Naive B cell (primary cell): ENCODE data around the gene RNF19B. TPM values are rescaled to one million over a fixed set of nuclear protein-coding genes. Genes with fewer than 3 reads are reported as not detected.
A peak's percentile ranks its signal among the peaks of the same experiment; 100 is the strongest.
"Not testable (repeated sequence)": the region's sequence is repeated elsewhere in the genome, so short reads cannot be mapped to it uniquely, and the experiment has no call there.

Source experiments
- ATAC-seq, 2 donors: fragments of 150-1000 bp; cut with Tn5 transposase; 2 replicates each; pipeline ENCODE4 v1.10.0; 2021; ENCODE audit warnings: low read depth in 2 of 2, mild to moderate bottlenecking in 2 of 2, moderate library complexity in 2 of 2
- DNase-seq: peaks from one replicate; pipeline ENCODE4 v3.0.0; 2022
- H3K27ac Mint-ChIP-seq, 6 donors: one replicate each; pipeline ENCODE4 v1.8.0; 2020 to 2022; ENCODE audit warnings: mild to moderate bottlenecking in 6 of 6, mixed read lengths in 6 of 6, moderate library complexity in 5 of 6, inconsistent platforms in 2 of 6
- H3K27me3 Mint-ChIP-seq, 3 donors: one replicate each; pipeline ENCODE4 v1.8.0; 2021 to 2022; ENCODE audit warnings: mixed read lengths in 3 of 3, mild to moderate bottlenecking in 1 of 3
- H3K36me3 Mint-ChIP-seq, 2 donors: one replicate each; pipeline ENCODE4 v1.8.0; 2020 to 2022; ENCODE audit warnings: mixed read lengths in 2 of 2, inconsistent platforms in 1 of 2, mild to moderate bottlenecking in 1 of 2
- H3K4me1 Mint-ChIP-seq, 3 donors: one replicate each; pipeline ENCODE4 v1.8.0; 2020 to 2022; ENCODE audit warnings: mixed read lengths in 3 of 3, inconsistent platforms in 1 of 3, mild to moderate bottlenecking in 1 of 3, moderate library complexity in 1 of 3
- H3K4me3 Mint-ChIP-seq, 8 donors: one replicate each; pipeline ENCODE4 v1.8.0; 2020 to 2022; ENCODE audit warnings: mild to moderate bottlenecking in 8 of 8, mixed read lengths in 8 of 8, moderate library complexity in 8 of 8, inconsistent platforms in 2 of 8
- H3K9me3 Mint-ChIP-seq, 7 donors: one replicate each; pipeline ENCODE4 v1.8.0; 2020 to 2022; ENCODE audit warnings: mixed read lengths in 7 of 7, mild to moderate bottlenecking in 5 of 7, inconsistent platforms in 2 of 7, moderate library complexity in 1 of 7
- polyA plus RNA-seq, 6 donors: library from polyadenylated mRNA; unstranded; fragments of 300-500 nt; fragmentation: Illumina TruSeq; gene quantifications; one replicate each; pipeline ENCODE4 v1.2.3, GENCODE V29; 2021; ENCODE audit warnings: low read depth in 6 of 6

Gene RNF19B
- polyA plus RNA-seq, 6 donors from 2014 or later, result 1.0 to 2.8 (median 1.9) TPM

- Mint-ChIP-seq H3K36me3 (no peaks in the 10 kb centered on the region), H3K4me1 (peaks cover 46 to 62% (median 56%) of the 10 kb centered on the region in 3 donors), H3K4me3 (peak overlapping the region in 2 of 8 donors; percentile 2 to 24), H3K9me3 (no peaks in the 10 kb centered on the region), H3K27ac (peak overlapping the region; percentile 34 to 91 (median 83)), H3K27me3 (no peaks in the 10 kb centered on the region)
- ATAC-seq, result no peak
- no peak for DNase-seq
Observed at GRCh38 chr1:32989160-32990050, 24.8 kb upstream of the RNF19B start.

GRCh38 chr1:32988665-32989064, 24.1 kb upstream of the RNF19B start:
- H3K4me1 Mint-ChIP-seq, result peaks cover 46 to 63% (median 52%) of the 10 kb centered on the region in 3 donors
- peak overlapping the region in 2 of 6 donors; percentile 48 to 91 for H3K27ac Mint-ChIP-seq
- no peaks in the 10 kb centered on the region for H3K27me3 Mint-ChIP-seq
- no peak for ATAC-seq
- no peaks in the 10 kb centered on the region for H3K9me3 Mint-ChIP-seq
- no peaks in the 10 kb centered on the region for H3K36me3 Mint-ChIP-seq
- no peak overlapping the region for H3K4me3 Mint-ChIP-seq
- DNase-seq, result no peak

GRCh38 chr1:32985226-32985625, 20.6 kb upstream of the RNF19B start:
- no peaks in the 10 kb centered on the region for H3K27me3 Mint-ChIP-seq
- peaks cover 34 to 55% (median 47%) of the 10 kb centered on the region in 3 donors for H3K4me1 Mint-ChIP-seq
- H3K36me3 Mint-ChIP-seq, result no peaks in the 10 kb centered on the region
- no peaks in the 10 kb centered on the region for H3K9me3 Mint-ChIP-seq
- ATAC-seq (no peak), DNase-seq (no peak)
- H3K27ac Mint-ChIP-seq, result no peak overlapping the region
- no peak overlapping the region for H3K4me3 Mint-ChIP-seq

- H3K27me3 Mint-ChIP-seq, result no peaks in the 10 kb centered on the region
- H3K27ac Mint-ChIP-seq, result peak overlapping the region in 2 of 6 donors; percentile 59 to 82
- H3K36me3 Mint-ChIP-seq, result no peaks in the 10 kb centered on the region
- ATAC-seq, result no peak
- H3K4me1 Mint-ChIP-seq, result peaks cover 36 to 54% (median 46%) of the 10 kb centered on the region in 3 donors
- H3K4me3 Mint-ChIP-seq, result no peak overlapping the region
- no peaks in the 10 kb centered on the region for H3K9me3 Mint-ChIP-seq
- DNase-seq, result no peak
Observed at GRCh38 chr1:32984455-32985171, 20.0 kb upstream of the RNF19B start.

- Mint-ChIP-seq H3K36me3 (no peaks in the 10 kb centered on the region), H3K27ac (peak overlapping the region in 4 of 6 donors; percentile 12 to 82 (median 60)), H3K9me3 (no peaks in the 10 kb centered on the region), H3K27me3 (no peaks in the 10 kb centered on the region), H3K4me1 (peaks cover 32 to 49% (median 42%) of the 10 kb centered on the region in 3 donors), H3K4me3 (no peak overlapping the region)
- DNase-seq, result no peak
- ATAC-seq, result no peak
Observed at GRCh38 chr1:32984090-32984454, 19.5 kb upstream of the RNF19B start.

GRCh38 chr1:32983020-32983419, 18.4 kb upstream of the RNF19B start:
- Mint-ChIP-seq H3K4me1 (peaks cover 29 to 48% (median 38%) of the 10 kb centered on the region in 3 donors), H3K27me3 (no peaks in the 10 kb centered on the region), H3K9me3 (no peaks in the 10 kb centered on the region), H3K27ac (peak overlapping the region in 4 of 6 donors; percentile 14 to 95 (median 48)), H3K4me3 (peak overlapping the region in 2 of 8 donors; percentile 1 to 6), H3K36me3 (no peaks in the 10 kb centered on the region)
- DNase-seq (no peak), ATAC-seq (no peak)

GRCh38 chr1:32981003-32981901, 16.6 kb upstream of the RNF19B start:
- no peaks in the 10 kb centered on the region for H3K9me3 Mint-ChIP-seq
- H3K4me1 Mint-ChIP-seq, result peaks cover 26 to 48% (median 46%) of the 10 kb centered on the region in 3 donors
- DNase-seq (peak; percentile 78), ATAC-seq (peak; percentile 98)
- peak overlapping the region; percentile 67 to 99 (median 94) for H3K27ac Mint-ChIP-seq
- no peaks in the 10 kb centered on the region for H3K27me3 Mint-ChIP-seq
- H3K4me3 Mint-ChIP-seq, result peak overlapping the region; percentile 50 to 85 (median 70)
- no peaks in the 10 kb centered on the region for H3K36me3 Mint-ChIP-seq

- peaks cover 29 to 46% (median 44%) of the 10 kb centered on the region in 3 donors for H3K4me1 Mint-ChIP-seq
- H3K27ac Mint-ChIP-seq, result peak overlapping the region in 3 of 6 donors; percentile 59 to 94 (median 81)
- H3K4me3 Mint-ChIP-seq, result peak overlapping the region in 1 of 8 donors; percentile 57
- ATAC-seq, result no peak
- no peaks in the 10 kb centered on the region for H3K9me3 Mint-ChIP-seq
- DNase-seq, result no peak
- peaks cover 0 to 7% (median 0%) of the 10 kb centered on the region in 3 donors for H3K27me3 Mint-ChIP-seq
- H3K36me3 Mint-ChIP-seq, result no peaks in the 10 kb centered on the region
Observed at GRCh38 chr1:32980080-32980479, 15.5 kb upstream of the RNF19B start.

- peak overlapping the region in 1 of 8 donors; percentile 69 for H3K4me3 Mint-ChIP-seq
Observed at GRCh38 chr1:32978854-32979253, 14.2 kb upstream of the RNF19B start.

GRCh38 chr1:32977546-32978087, 13.0 kb upstream of the RNF19B start:
- H3K4me3 Mint-ChIP-seq, result peak overlapping the region in 1 of 8 donors; percentile 65
- H3K27me3 Mint-ChIP-seq, result peaks cover under 1 to 10% (median 2%) of the 10 kb centered on the region in 3 donors
- no peaks in the 10 kb centered on the region for H3K36me3 Mint-ChIP-seq
- H3K27ac Mint-ChIP-seq, result peak overlapping the region in 1 of 6 donors; percentile 40
- H3K4me1 Mint-ChIP-seq, result peaks cover 22 to 36% (median 29%) of the 10 kb centered on the region in 3 donors
- no peak for DNase-seq
- ATAC-seq, result no peak
- no peaks in the 10 kb centered on the region for H3K9me3 Mint-ChIP-seq

More at GRCh38 chr1:32978854-32979253, 14.2 kb upstream of the RNF19B start:
- Mint-ChIP-seq H3K9me3 (no peaks in the 10 kb centered on the region), H3K36me3 (no peaks in the 10 kb centered on the region), H3K27ac (no peak overlapping the region), H3K4me1 (peaks cover 25 to 40% (median 35%) of the 10 kb centered on the region in 3 donors), H3K27me3 (peaks cover 0 to 7% (median 0%) of the 10 kb centered on the region in 3 donors)
- DNase-seq, result no peak
- no peak for ATAC-seq

- H3K27me3 Mint-ChIP-seq, result peaks cover 15 to 31% (median 22%) of the 10 kb centered on the region in 3 donors
- H3K9me3 Mint-ChIP-seq, DNase-seq, ATAC-seq, H3K36me3 Mint-ChIP-seq, H3K27ac Mint-ChIP-seq: not testable (repeated sequence)
- H3K4me1 Mint-ChIP-seq, result peaks cover 11 to 18% (median 14%) of the 10 kb centered on the region in 3 donors
- H3K4me3 Mint-ChIP-seq, result peak overlapping the region in 1 of 8 donors; percentile 41
Observed at GRCh38 chr1:32975055-32975454, 10.4 kb upstream of the RNF19B start.

- Mint-ChIP-seq H3K4me3 (peak overlapping the region in 3 of 8 donors; percentile 36 to 75 (median 62)), H3K27me3 (peaks cover 17 to 31% (median 22%) of the 10 kb centered on the region in 3 donors), H3K4me1 (peaks cover 7 to 15% (median 10%) of the 10 kb centered on the region in 3 donors)
- H3K36me3 Mint-ChIP-seq, DNase-seq, H3K27ac Mint-ChIP-seq, ATAC-seq, H3K9me3 Mint-ChIP-seq: not testable (repeated sequence)
Observed at GRCh38 chr1:32973458-32973857, 8.8 kb upstream of the RNF19B start.
